GM12878 (cell line): ENCODE data around the gene PIK3R3.

Source experiments
- CTCF ChIP-seq, 3 experiments: IDR thresholded peaks in 2 of 3; conservative IDR thresholded peaks in 1 of 3; 2 replicates each; pipeline ENCODE4 v1.5.1; 2011; ENCODE audit warnings: low read depth in 3 of 3, low read length in 3 of 3, mild to moderate bottlenecking in 3 of 3, control low read depth in 2 of 3, moderate library complexity in 2 of 3, inconsistent platforms in 1 of 3, mixed read lengths in 1 of 3; ENCODE audit not compliant: control insufficient read depth in 2 of 3, insufficient read depth in 1 of 3; ENCODE audit errors: extremely low read depth in 1 of 3
- FOXM1 ChIP-seq: IDR thresholded peaks from 2 replicates; pipeline ENCODE4 v1.6.1; 2012; ENCODE audit warnings: low read depth, mild to moderate bottlenecking, inconsistent platforms, low read length, moderate library complexity
- KDM1A ChIP-seq: fragments of 200-600 bp; sonication (generic); IDR thresholded peaks from 2 replicates; pipeline ENCODE4 v1.6.1; 2016; ENCODE audit warnings: borderline replicate concordance
- PAX5 ChIP-seq: IDR thresholded peaks from 2 replicates; pipeline ENCODE4 v1.6.1; 2011; ENCODE audit warnings: low read depth, low read length, borderline replicate concordance
- POLR2A ChIP-seq: IDR thresholded peaks from 2 replicates; pipeline ENCODE4 v1.6.1; 2011; ENCODE audit warnings: low read depth, mild to moderate bottlenecking, low read length
- POLR2AphosphoS5 ChIP-seq: IDR thresholded peaks from 2 replicates; pipeline ENCODE4 v1.6.1; 2011; ENCODE audit warnings: mild to moderate bottlenecking, low read length, inconsistent platforms
- RELB ChIP-seq: fragments of 450-650 bp; IDR thresholded peaks from 2 replicates; pipeline ENCODE4 v1.6.1; 2017; ENCODE audit warnings: low read depth, mild to moderate bottlenecking, moderate library complexity
- SMAD1 ChIP-seq: fragments of 450-650 bp; IDR thresholded peaks from 2 replicates; pipeline ENCODE4 v1.6.1; 2018; ENCODE audit warnings: mild to moderate bottlenecking, low read depth; ENCODE audit not compliant: partially characterized antibody
- YY1 ChIP-seq: IDR thresholded peaks from 2 replicates; pipeline ENCODE4 v1.6.1; 2011; ENCODE audit warnings: low read depth, mild to moderate bottlenecking, low read length

- no peak for TF ChIP-seq CTCF (IDR thresholded peaks at IDR 0.05 in 2 of 3, conservative IDR thresholded peaks at IDR 0.05 in 1 of 3; ENCODE audit: control insufficient read depth in 2 of 3, extremely low read depth in 1 of 3, insufficient read depth in 1 of 3, low read depth in 3 of 3, low read length in 3 of 3)
- TF ChIP-seq YY1, result no peak
- no peak for TF ChIP-seq PAX5
- TF ChIP-seq SMAD1, result no peak
- TF ChIP-seq FOXM1, result no peak
- no peak for TF ChIP-seq RELB
- TF ChIP-seq POLR2A, result no peak
- no peak for TF ChIP-seq POLR2AphosphoS5
- no peak for TF ChIP-seq KDM1A
Observed at GRCh38 chr1:45999507-45999906, 132.9 kb downstream of the PIK3R3 start.
